GM21528 (cell line): ENCODE results near the gene TOR4A.

Experiments used
- ATAC-seq: cut with Tn5 transposase; IDR thresholded peaks from one replicate; pipeline ENCODE4 v1.9.1; 2021; ENCODE audit warnings: mild to moderate bottlenecking, moderate library complexity; ENCODE audit not compliant: unreplicated experiment, low FRiP score

TOR4A gene

DNA sequence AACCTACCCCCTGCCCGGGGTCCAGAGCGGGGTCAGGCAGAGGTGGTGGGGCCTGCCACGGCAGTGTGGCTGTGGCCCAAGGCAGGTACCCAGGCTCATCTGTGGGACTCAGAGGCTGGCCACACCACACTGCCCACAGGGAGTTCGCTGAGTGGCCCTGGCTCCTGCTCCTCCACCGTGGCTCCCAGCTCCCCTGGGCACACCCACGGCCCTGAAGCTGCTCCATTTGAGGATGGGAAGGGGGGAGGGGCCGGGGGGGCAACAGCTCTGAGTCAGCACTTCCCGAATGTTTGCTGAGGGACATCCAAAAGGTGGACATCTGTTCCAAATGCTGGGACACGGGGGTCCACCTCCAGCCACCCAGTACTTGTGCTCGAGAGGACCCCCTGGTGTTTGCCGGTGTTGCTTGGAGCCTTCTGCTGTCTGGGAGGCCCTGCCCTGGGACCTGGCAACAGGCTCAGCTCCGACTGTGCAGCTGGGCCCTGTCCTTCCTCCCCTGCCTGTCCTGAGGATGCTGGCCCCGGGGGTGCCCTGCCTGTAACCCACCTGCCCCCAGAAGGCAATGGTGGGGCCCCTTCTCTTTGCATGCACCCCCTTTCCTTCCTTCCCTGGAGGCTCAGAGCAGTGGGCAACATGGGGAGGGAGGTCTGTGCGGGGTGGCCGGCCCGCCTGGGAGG, 27.0 kb downstream of the TOR4A start:
- ATAC-seq, result no peak

- ATAC-seq, result no peak
Observed at GRCh38 chr9:137305060-137305797, 27.7 kb downstream of the TOR4A start.

GRCh38 chr9:137305798-137306065, 28.2 kb downstream of the TOR4A start:
- no peak for ATAC-seq

- no peak for ATAC-seq
Observed at GRCh38 chr9:137306066-137306849, 28.7 kb downstream of the TOR4A start.

DNA sequence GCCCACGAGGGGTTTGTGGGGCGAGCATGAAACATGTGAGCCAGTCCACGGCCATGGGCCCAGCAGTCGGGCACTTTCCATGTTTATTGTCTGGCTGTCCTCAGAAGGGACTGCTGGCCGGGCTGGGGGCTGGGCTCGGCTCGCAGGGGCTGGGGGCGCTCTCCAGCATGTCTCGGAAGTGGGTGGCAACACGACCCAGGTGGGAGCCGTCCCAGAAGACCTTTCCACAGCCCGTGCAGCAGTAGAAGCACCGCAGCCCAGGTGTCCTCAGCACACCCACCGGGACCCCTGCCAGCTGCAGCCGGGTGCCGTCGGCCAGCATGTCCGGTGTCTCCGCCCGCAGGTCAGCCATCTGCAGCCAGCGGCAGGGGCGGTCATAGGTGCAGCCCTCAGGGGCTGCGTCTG, 29.3 kb downstream of the TOR4A start:
- no peak for ATAC-seq

DNA sequence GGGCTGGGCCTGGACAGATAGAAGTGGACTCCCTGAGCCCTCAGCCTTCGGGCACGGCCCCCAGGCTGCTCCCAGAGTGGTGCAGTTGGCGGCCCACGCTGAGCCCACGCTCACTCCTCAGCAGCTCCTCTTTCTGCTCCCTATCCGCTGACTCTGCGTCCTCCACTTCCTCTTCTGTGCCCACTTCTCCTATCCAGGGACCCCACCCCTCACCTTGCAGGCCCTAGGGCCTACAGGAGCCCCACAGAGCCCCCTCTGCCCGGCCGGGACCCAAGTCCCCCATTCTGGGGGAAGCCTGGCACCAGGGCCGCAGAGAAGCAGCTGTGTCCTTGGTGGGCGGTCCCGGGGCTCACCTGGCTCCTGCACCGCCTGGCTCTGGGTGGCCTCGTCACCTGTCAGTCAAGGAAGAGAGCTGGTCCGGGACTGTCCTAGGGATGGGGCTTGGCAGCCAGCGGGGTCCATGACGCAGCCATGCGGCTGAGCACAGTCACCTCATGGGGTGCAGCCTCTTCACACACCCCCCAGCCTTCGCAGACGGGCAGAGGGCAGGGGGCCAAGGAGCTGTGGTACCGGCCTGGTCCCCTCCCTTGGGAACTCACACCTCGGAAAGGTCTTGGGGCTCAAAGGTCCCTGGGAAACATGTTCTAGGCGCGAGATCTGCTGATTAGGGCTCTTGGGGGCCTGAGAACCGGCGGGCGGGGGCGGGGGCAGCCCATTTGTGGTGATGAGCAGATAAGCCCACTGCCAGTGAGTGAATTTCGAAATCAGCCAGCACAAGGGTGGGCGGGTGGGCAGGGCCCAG, 29.9 kb downstream of the TOR4A start:
- ATAC-seq, result no peak

GRCh38 chr9:137308057-137308619, 30.6 kb downstream of the TOR4A start:
- no peak for ATAC-seq

- ATAC-seq, result no peak
Observed at GRCh38 chr9:137309368-137310188, 32.1 kb downstream of the TOR4A start.

DNA sequence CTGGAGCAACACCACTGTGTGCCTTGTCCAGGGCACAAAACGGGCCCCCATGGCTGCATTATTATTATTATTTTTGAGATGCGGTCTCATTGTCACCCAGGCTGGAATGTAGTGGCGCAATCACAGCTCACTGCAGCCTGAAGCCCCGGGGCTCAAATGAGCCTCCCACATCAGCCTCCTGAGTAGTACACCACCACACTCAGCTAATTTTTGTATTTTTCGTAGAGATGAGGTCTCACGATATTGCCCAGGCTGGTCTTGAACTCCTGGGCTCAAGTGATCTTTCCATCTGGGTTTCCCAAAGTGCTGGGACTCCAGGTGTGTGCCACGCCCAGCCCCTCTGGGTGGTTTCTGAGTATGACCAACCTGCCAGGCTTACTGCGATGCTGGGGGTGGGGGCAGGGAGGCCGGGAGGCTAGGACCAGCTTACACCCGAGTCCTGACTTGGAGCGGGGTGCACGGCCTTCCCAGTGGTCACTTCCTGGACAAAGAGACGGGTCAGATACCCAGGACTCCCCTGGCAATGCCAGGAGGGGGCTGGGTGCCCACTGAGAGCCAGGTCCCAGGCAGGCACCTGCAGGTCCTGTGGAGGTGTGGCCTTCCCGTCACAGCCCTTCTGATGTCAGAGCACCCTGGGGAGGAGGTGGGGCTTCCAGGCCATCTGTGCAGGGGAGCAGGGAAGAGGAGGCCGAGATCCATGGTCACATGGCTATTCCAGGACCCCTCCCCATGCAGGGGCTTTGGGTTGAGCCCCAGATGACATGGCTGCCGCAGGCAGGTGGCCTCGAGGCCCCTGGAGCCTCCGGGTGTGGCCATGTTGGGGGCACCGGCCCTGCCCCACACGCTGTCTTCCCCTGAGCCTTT, 32.9 kb downstream of the TOR4A start:
- ATAC-seq, result no peak

GRCh38 chr9:137311171-137311985, 33.9 kb downstream of the TOR4A start:
- ATAC-seq, result no peak

DNA sequence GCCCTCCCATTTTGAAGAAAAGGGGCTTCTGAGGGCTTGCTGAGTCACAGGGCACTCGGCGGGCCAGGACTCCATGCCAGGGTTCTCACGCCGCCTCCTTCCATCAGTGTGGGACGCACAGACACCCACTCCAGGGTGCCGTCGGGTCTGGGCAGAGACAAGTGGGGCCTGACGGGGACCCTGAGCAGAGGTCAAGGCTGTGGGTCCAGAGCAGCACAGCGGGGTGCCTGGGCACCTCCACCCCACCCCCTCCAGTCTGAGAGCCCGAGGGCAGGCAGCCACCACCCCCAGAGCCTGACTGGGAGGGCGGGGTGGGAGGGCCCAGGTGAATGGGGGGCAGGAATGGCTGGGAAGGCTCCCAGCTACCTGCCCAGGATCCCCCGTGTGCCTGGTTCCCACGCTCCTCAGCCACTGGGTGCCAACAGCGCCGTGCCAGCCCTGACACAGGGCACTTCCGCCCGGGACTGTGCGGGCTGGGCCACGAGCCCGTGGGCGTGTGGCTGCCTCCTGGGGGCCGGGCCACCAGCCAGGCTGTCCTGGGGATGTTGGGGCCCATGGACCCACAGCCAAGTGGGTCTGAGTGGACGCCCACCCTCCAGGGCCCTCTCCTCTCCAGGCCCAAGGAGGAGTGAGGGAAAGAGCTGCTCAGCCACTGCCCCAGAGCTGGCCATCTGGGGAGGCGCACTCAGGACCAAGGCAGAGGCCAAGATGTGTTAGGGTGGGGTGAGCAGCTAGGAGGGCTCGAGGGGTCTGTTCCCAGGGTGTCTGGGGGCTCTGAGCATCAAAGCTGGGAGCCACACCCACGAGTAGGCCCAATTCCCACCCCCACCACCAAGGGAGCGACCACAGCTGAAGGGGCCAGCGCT, 34.7 kb downstream of the TOR4A start:
- no peak for ATAC-seq

- ATAC-seq, result no peak
Observed at GRCh38 chr9:137312852-137313325, 35.4 kb downstream of the TOR4A start.

DNA sequence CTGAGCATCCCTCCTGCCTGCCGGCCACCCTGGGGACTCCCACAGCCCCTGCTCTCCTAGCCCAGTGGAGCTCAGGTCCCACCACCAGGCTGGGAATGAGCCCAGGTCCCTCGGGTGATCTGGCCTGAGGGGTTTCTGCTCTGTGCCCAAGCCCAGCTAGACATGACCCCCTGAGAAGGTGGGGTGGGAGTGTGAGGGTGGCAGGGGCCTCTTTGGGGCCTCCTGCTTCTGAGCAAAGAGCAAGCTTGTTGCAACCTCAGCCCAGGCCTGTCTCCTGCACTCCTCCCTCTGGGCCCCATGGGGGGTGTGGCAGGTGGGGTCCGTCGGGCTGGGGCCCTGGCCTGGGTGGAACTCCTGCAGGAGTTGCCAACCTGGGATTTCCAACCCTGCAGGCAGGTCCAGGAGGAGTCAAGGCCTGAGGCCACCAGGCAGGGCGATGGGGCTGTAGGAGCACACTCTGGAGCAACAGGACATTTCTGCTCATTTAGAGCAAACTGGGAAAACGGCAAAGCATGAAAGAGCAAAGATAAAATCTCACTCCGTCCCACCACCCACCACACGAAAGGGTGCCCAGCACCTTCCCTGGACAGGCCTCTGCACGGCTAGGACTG, 35.9 kb downstream of the TOR4A start:
- no peak for ATAC-seq

- no peak for ATAC-seq
Observed at GRCh38 chr9:137313956-137314560, 36.5 kb downstream of the TOR4A start.

DNA sequence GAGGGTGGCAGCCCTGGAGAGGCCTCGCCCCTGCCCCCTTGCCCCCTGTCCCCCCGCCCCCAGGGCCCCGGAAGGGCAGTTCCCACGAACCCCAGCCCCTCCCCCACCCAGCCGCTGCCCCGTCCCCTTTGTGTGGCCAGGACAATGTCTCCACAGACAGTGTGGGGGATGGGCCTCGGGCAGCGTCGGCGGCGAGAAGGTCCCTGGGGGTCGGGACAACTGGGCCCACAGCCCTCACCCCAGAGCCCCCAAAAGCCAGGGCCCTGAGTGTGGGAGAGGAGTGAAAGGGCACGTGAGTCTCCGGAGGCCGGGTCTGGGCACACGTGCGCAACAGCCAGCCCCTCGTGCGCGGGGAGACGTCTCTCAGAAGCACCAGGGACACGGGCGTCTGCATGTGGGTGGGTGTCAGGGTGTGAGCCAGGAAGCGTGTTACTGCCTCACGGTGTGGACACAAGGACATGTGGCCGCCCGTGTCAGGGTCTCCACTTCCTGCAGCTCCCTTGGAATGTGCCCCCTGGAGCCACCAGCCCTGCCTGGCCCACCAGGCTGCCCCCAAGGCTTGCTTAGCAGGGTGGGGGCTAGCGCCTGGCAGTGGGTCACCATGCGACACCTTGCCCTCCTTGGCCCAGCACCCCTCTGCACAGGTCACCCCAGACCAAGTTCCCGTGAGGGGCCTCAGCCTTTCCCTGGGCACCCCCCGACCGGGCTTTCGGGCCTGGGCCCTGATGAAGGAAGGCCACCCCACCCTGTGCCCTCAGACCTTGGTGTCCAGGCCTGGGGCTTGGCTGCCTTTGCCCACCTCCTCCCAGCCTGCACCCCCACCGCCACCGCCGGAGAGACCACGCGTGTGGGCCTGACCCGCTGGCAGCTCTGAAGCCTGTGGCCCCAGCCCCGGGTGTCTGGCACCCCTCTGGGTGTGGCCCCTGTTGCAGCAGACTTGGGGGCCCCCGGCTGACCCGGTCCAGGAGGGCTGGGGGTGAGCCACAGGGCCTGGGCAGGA, 37.3 kb downstream of the TOR4A start:
- no peak for ATAC-seq
